ENCODE data around the gene ARMC10. TPM values are rescaled to one million over a fixed set of nuclear protein-coding genes. Genes with fewer than 3 reads are reported as not detected.
A peak's percentile ranks its signal among the peaks of the same experiment; 100 is the strongest.

ARMC10 gene
- total and polyA plus RNA-seq, 9 of the 15 experiments (the other 6 are each of a cell fraction or from before 2014, with no cell fraction given) = 17.0 to 113 (median 72.6) TPM

DNA sequence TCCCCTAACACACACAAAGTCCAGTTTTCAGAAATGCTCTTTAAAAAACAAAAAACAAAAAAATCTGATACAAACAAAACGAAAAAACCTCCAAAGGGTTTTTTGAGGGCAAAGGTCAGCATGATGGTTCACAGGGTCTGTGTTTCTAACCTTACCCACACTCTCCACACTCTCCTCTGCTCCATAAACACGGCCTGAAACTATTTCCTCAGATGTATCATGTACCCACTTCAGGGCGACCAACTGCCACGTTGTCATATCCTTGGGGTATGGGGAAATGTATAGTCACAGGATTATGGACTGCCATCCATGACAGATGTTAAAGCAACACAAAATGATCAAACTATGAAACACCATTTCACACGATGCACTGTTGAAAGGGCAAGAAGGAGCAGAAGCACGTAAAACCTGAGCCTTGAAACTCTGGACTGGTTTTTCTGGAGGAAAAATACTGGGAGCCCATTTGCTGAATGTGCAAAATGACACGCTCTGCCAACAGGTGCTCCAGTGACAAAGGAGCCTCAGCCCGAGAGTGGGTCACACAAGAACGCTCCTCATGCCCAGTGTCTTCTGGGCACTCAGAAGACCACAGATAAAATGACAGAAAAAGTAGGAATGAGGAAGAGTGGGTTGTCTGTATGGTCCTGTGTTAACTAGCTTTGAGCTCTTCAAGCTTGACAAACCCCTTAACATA lies 58.2 kb downstream of the ARMC10 start:
- H3K27ac ChIP-seq (ENCODE audit: extremely low read depth, low read depth, low read length) = no peak overlapping the region
- TF ChIP-seq ZNF280B (CRISPR knock-in tag; IDR thresholded peaks at IDR 0.05) = no peak
- TF ChIP-seq NBN (IDR thresholded peaks at IDR 0.05; ENCODE audit: low read depth) = no peak
- TF ChIP-seq SLC30A9 (CRISPR knock-in tag; IDR thresholded peaks at IDR 0.05) = no peak
- no peak for TF ChIP-seq SPI1 (IDR thresholded peaks at IDR 0.05; ENCODE audit: borderline replicate concordance, low read depth, low read length)
- TF ChIP-seq, protein P1, sequence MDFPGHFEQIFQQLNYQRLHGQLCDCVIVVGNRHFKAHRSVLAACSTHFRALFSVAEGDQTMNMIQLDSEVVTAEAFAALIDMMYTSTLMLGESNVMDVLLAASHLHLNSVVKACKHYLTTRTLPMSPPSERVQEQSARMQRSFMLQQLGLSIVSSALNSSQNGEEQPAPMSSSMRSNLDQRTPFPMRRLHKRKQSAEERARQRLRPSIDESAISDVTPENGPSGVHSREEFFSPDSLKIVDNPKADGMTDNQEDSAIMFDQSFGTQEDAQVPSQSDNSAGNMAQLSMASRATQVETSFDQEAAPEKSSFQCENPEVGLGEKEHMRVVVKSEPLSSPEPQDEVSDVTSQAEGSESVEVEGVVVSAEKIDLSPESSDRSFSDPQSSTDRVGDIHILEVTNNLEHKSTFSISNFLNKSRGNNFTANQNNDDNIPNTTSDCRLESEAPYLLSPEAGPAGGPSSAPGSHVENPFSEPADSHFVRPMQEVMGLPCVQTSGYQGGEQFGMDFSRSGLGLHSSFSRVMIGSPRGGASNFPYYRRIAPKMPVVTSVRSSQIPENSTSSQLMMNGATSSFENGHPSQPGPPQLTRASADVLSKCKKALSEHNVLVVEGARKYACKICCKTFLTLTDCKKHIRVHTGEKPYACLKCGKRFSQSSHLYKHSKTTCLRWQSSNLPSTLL (IDR thresholded peaks at IDR 0.05) = no peak
- TF ChIP-seq ZFP1 (CRISPR knock-in tag; IDR thresholded peaks at IDR 0.05) = no peak
- TF ChIP-seq, protein P2, sequence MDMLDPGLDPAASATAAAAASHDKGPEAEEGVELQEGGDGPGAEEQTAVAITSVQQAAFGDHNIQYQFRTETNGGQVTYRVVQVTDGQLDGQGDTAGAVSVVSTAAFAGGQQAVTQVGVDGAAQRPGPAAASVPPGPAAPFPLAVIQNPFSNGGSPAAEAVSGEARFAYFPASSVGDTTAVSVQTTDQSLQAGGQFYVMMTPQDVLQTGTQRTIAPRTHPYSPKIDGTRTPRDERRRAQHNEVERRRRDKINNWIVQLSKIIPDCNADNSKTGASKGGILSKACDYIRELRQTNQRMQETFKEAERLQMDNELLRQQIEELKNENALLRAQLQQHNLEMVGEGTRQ (CRISPR knock-in tag; IDR thresholded peaks at IDR 0.05) = no peak
- no peak for TF ChIP-seq EP300 (IDR thresholded peaks at IDR 0.05; ENCODE audit: low read length)
- peak; percentile 20; the same call in 1 of the 2 replicates for TF ChIP-seq ETV5 (CRISPR knock-in tag; IDR thresholded peaks at IDR 0.05; ENCODE audit: low read depth)
- TF ChIP-seq, protein P3, sequence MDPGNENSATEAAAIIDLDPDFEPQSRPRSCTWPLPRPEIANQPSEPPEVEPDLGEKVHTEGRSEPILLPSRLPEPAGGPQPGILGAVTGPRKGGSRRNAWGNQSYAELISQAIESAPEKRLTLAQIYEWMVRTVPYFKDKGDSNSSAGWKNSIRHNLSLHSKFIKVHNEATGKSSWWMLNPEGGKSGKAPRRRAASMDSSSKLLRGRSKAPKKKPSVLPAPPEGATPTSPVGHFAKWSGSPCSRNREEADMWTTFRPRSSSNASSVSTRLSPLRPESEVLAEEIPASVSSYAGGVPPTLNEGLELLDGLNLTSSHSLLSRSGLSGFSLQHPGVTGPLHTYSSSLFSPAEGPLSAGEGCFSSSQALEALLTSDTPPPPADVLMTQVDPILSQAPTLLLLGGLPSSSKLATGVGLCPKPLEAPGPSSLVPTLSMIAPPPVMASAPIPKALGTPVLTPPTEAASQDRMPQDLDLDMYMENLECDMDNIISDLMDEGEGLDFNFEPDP (CRISPR knock-in tag; IDR thresholded peaks at IDR 0.05) = no peak
- TF ChIP-seq NFE2 (IDR thresholded peaks at IDR 0.05; ENCODE audit: low read depth) = no peak
- TF ChIP-seq MAFF (IDR thresholded peaks at IDR 0.05; ENCODE audit: low read length) = peak; percentile 44
- TF ChIP-seq ZNF445 (CRISPR knock-in tag; IDR thresholded peaks at IDR 0.05; ENCODE audit: low read depth) = no peak
- TF ChIP-seq HDAC2 (IDR thresholded peaks at IDR 0.05) = no peak
- no peak for TF ChIP-seq EZH2 (IDR thresholded peaks at IDR 0.05; ENCODE audit: borderline replicate concordance, low read depth, low read length)
- TF ChIP-seq KDM2B (CRISPR knock-in tag; IDR thresholded peaks at IDR 0.05) = no peak
- TF ChIP-seq CBFB (CRISPR knock-in tag; IDR thresholded peaks at IDR 0.05) = no peak
- TF ChIP-seq ZNF316 (IDR thresholded peaks at IDR 0.05) = peak; percentile 82

More for the DNA sequence above, 58.2 kb downstream of the ARMC10 start:
- BruUV-seq (replicated peaks) = no TSS peak
- peaks cover 4% of the 10 kb centered on the region for H3K36me3 ChIP-seq (ENCODE audit: control insufficient read depth, insufficient read depth, low read length)
- peaks cover 6% of the 10 kb centered on the region; the same call in 1 of the 3 replicates for H3K79me2 ChIP-seq (ENCODE audit: control insufficient read depth, insufficient read depth, low read length)
- no peaks in the 10 kb centered on the region for H3K9me3 ChIP-seq (replicated peaks; ENCODE audit: control insufficient read depth, insufficient read depth, low read depth, low read length)
- no peak overlapping the region for H3K4me3 ChIP-seq
- peaks cover 2 to 8% of the 10 kb centered on the region in 2 experiments; a peak in 3 of 5 replicates for H3K4me1 ChIP-seq (replicated peaks in 1 of 2; ENCODE audit: control insufficient read depth in 2 of 2, insufficient read depth in 2 of 2, low read length in 2 of 2)
- H3K9ac ChIP-seq (ENCODE audit: insufficient read depth in 1 of 2, low read depth in 2 of 2, low read length in 2 of 2) = no peak overlapping the region
- ChIA-PET CTCF (ENCODE audit: low intra/inter-chr PET ratio) (no interaction called here), POLR2A (interaction anchor here (1.1 to 1.6 kb wide), 3 partner anchors 12 to 13 kb away, joined by 3 to 5 read pairs (median 4); no protein-coding TSS in a partner anchor)
- in situ Hi-C loops (cut with MboI) (no loop called here), intact Hi-C loops (cut with micrococcal nuclease) (loop anchor here (2.0 kb wide), 1 partner anchor 16 kb away; the partner anchor contains the start of gene NAPEPLD)
- peak overlapping the region; percentile 10; the same call in 1 of the 2 replicates for H2AFZ ChIP-seq (ENCODE audit: low read depth, low read length)
- no peaks in the 10 kb centered on the region for H4K20me1 ChIP-seq (replicated peaks; ENCODE audit: control insufficient read depth, insufficient read depth, low read length)
- WGBS (ENCODE audit: insufficient coverage, low coverage, missing lambda C conversion rate) = 37% methylated on average over 9 of the region's 9 CpGs
- no peak for DNase-seq (ENCODE audit: extremely low read depth in 1 of 4, low spot score in 3 of 4)
- ATAC-seq = peak; percentile 34
- peak overlapping the region; percentile 26; the same call in 1 of the 2 replicates for H3K4me2 ChIP-seq (ENCODE audit: insufficient read depth, low read length)
- no peaks in the 10 kb centered on the region for H3K9me1 ChIP-seq (ENCODE audit: control insufficient read depth, insufficient read depth, low read length)
- no peak for FAIRE-seq
- no peaks in the 10 kb centered on the region for H3K27me3 ChIP-seq (ENCODE audit: control insufficient read depth in 2 of 2, insufficient read depth in 2 of 2, low read length in 2 of 2)

Data from K562 (cell line).